OCI-LY3 (cell line): ENCODE results near the gene PAN3.

Source experiments
- EZH2phosphoT487 ChIP-seq: fragments of 200-600 bp; shearing (Covaris generic); IDR thresholded peaks from 2 replicates; pipeline ENCODE4 v1.6.1; 2018; ENCODE audit warnings: antibody characterized with exemption, mixed run types, low read depth
- TF ChIP-seq, protein P1 (sequence below): fragments of 200-600, 300-600 bp; sonication (generic); IDR thresholded peaks from 2 replicates; pipeline ENCODE4 v1.5.1; 2014; ENCODE audit warnings: antibody characterized with exemption, low read length, low read depth

GRCh38 chr13:28338006-28338574, 199.7 kb downstream of the PAN3 start:
- TF ChIP-seq, protein P1, sequence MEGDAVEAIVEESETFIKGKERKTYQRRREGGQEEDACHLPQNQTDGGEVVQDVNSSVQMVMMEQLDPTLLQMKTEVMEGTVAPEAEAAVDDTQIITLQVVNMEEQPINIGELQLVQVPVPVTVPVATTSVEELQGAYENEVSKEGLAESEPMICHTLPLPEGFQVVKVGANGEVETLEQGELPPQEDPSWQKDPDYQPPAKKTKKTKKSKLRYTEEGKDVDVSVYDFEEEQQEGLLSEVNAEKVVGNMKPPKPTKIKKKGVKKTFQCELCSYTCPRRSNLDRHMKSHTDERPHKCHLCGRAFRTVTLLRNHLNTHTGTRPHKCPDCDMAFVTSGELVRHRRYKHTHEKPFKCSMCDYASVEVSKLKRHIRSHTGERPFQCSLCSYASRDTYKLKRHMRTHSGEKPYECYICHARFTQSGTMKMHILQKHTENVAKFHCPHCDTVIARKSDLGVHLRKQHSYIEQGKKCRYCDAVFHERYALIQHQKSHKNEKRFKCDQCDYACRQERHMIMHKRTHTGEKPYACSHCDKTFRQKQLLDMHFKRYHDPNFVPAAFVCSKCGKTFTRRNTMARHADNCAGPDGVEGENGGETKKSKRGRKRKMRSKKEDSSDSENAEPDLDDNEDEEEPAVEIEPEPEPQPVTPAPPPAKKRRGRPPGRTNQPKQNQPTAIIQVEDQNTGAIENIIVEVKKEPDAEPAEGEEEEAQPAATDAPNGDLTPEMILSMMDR = no peak
- TF ChIP-seq EZH2phosphoT487 = no peak
